ENCODE results near the gene SELENON. TPM values are rescaled to one million over a fixed set of nuclear protein-coding genes. Genes with fewer than 3 reads are reported as not detected.
A peak's percentile ranks its signal among the peaks of the same experiment; 100 is the strongest.

The SELENON gene
- total RNA-seq, 2 experiments from 2014 or later, result 15.0 to 15.6 TPM

DNA sequence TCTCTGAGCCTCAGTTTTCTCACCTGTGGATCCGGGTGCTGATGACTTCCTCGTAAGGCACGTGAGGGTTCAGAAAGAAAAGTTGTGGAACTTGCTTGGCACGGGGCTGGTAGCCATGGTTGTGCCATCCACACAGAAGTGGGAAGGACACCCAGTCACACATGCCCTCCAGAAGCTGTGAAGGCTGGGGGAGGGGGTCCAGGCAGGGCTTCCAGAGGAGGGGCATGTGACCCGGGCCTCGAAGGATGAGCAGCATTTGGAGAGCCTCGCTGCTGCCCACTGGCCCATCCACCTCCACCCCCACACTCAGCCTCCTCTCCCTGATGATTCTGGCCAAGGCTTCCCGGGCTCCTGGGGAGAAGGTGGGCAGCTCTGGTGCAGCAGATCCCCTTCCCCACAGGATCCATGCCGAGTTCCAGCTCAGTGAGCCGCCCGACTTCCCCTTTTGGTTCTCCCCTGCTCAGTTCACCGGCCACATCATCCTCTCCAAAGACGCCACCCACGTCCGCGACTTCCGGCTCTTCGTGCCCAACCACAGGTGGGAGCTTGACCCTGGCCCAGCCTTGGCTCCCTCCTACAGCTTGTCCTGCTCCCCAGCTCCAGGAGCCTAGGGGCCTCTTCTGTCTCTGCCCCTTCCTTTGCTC is 9.4 kb downstream of the SELENON start:
- Mint-ChIP-seq H3K27ac (no peak overlapping the region), H3K36me3 (peaks cover 5% of the 10 kb centered on the region), H3K4me3 (no peak overlapping the region), H3K27me3 (no peaks in the 10 kb centered on the region), H3K4me1 (peaks cover 6% of the 10 kb centered on the region), H3K9me3 (no peaks in the 10 kb centered on the region)
- no peak for DNase-seq

DNA sequence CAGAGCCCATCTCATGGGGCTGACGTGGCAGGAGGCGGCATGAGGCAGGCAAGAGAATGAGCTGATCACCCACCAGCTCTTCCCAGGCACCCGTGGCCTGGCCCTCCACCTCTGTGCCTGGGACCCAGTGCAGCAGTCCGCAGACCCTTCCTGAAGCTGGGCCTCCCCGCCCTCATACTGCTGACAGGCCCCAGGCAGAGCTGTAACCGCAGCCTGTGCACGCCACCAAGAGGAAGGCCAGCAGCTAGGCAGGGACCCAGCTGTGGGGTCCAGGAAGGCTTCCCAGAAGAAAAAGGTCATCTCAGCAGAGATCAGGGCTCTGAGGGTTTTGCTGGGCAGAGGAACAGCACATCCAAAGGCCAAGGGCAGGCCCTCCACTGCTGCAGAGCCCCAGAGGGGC is 9.9 kb downstream of the SELENON start:
- DNase-seq, result no peak
- H3K9me3 Mint-ChIP-seq, result no peaks in the 10 kb centered on the region
- no peak overlapping the region for H3K4me3 Mint-ChIP-seq
- peaks cover 2% of the 10 kb centered on the region for H3K4me1 Mint-ChIP-seq
- H3K36me3 Mint-ChIP-seq, result peaks cover 5% of the 10 kb centered on the region
- H3K27me3 Mint-ChIP-seq, result no peaks in the 10 kb centered on the region
- H3K27ac Mint-ChIP-seq, result no peak overlapping the region

DNA sequence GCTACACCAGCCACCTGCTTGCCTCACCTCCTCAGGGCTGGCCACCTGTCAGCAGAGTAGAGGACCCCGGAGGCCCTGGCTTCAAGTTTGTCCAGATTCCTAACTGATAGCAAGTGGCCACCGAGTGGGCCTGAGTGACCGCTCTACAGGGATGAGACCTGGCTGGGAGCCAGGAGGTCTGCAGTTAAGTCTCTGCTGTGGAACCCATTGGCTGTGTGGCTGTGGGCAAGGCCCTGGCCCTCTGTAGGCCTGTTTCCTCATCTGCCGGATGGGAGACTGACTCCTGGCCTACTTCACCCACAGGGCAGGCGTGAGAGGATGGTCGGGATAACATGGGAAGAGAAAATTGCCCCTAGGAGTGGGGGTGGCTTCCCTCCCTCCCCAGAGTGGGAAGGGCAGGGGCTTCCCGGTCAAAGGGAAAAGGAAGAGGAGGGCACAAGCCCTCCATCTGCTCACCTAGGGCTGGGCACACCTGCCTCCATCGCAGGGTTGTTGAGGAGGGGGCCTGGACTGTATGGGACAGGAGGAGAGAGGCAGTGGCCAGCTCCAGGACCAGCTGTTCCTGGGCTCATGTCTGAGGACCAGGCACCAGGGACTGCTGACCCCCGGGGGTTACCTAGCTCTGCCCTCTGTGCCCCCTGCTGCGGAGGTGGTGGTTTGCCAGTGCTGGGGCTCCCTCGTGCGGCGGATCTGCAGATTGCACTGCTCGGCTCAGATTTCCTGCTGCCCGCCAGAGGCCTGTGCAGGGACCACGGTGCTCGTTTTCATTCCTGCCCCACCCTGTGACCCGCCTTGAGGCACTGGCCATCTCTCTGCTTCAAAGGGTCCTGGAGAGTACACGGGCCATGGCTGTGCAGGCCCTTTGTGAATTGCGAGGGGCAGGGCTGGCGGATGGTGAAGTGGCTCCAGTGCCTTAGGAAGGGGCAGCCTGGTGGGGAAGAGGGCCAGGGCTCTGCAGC is 10.6 kb downstream of the SELENON start:
- Mint-ChIP-seq H3K4me1 (no peaks in the 10 kb centered on the region), H3K9me3 (no peaks in the 10 kb centered on the region), H3K36me3 (peaks cover 3% of the 10 kb centered on the region), H3K27ac (no peak overlapping the region), H3K27me3 (no peaks in the 10 kb centered on the region), H3K4me3 (no peak overlapping the region)
- DNase-seq, result peak; percentile 76

DNA sequence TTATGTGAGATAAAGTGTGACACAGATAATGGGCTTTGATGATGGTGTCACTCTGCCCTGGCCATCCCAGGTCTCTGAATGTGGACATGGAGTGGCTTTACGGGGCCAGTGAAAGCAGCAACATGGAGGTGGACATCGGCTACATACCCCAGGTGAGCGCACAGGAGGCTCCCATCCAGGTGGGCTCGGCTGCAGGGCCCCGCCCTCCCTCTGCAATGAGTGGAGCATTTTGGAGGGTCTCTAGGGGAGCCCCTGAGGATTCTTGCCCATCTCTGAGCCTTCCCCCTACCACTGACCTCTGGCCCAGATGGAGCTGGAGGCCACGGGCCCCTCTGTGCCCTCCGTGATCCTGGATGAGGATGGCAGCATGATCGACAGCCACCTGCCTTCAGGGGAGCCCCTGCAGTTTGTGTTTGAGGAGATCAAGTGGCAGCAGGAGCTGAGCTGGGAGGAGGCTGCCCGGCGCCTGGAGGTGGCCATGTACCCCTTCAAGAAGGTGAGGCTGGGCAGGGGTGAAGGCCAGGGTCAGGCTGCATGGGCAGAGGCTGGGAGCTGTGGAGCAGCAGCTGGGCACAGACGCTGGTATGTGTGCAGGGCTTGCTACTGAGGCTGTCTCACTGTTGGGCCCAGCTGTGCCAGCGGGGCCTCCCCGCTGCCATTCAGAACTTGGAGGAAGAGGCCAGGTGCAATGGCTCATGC is 11.5 kb downstream of the SELENON start:
- no peak overlapping the region for H3K4me3 Mint-ChIP-seq
- H3K36me3 Mint-ChIP-seq, result peaks cover 2% of the 10 kb centered on the region
- no peak for DNase-seq
- H3K9me3 Mint-ChIP-seq, result no peaks in the 10 kb centered on the region
- no peak overlapping the region for H3K27ac Mint-ChIP-seq
- no peaks in the 10 kb centered on the region for H3K27me3 Mint-ChIP-seq
- H3K4me1 Mint-ChIP-seq, result no peaks in the 10 kb centered on the region

DNA sequence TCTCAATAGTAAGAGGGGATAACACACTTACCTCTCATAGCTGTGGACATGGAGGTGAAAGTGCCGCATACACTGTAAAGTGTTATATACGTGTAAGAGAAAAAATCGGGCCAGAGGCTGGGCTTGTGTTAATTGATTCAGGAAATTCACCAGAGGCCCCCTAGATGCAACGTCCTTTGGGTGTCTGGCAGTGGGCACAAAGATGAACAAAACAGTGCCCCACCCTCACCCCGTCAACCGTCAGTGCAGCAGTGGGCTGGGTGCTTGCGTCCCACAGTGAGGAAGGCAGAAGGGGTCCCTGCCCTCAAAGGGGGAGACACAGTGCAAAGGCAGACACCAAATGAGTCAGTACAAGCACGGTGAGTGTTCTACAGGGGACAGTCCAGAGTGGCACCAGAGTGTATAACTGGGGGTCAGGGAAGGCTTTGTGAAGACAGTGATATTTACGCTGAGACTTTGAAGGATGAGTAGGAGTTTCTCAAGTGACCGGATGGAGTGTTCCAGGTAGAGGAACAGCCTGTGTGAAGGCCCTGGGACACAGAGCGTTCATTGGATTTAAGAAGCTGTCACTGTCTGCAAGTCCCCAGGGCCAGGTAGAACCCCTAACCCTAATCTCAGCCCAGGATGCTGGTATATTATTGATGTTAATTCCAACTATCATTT is 13.2 kb downstream of the SELENON start:
- DNase-seq, result no peak
- Mint-ChIP-seq H3K4me1 (peaks cover 2% of the 10 kb centered on the region), H3K9me3 (no peaks in the 10 kb centered on the region), H3K36me3 (peaks cover 2% of the 10 kb centered on the region), H3K27ac (no peak overlapping the region), H3K4me3 (no peak overlapping the region), H3K27me3 (no peaks in the 10 kb centered on the region)

DNA sequence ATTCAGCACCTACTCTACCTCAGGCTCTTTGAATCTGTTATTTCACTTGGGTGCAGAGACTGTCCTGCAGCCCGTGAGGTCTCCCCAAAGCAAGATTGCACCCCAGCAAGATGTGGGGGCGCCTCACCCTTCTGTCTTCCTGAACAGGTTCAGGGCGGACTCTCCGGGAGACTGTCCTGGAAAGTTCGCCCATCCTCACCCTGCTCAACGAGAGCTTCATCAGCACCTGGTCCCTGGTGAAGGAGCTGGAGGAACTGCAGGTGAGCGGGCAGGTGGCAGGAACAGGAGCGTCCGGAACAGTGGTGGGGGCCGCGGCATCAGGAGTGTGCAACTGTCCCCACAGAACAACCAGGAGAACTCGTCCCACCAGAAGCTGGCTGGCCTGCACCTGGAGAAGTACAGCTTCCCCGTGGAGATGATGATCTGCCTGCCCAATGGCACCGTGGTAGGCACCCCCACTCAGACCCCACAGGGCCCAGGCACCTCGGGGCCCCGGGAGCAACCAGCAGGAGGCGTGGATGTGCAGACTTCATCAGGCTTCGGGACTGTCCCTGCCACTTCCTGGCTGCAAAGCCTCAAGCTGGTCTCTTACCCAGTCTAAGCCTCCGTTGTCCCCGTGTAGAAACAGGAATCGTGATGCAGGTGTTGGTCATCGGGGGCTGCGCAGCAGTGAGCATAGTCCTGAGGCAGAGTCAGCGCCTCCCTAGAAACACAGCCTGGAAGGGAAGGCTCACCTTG is 13.9 kb downstream of the SELENON start:
- H3K4me3 Mint-ChIP-seq, result no peak overlapping the region
- peaks cover 8% of the 10 kb centered on the region for H3K4me1 Mint-ChIP-seq
- H3K27me3 Mint-ChIP-seq, result no peaks in the 10 kb centered on the region

DNA sequence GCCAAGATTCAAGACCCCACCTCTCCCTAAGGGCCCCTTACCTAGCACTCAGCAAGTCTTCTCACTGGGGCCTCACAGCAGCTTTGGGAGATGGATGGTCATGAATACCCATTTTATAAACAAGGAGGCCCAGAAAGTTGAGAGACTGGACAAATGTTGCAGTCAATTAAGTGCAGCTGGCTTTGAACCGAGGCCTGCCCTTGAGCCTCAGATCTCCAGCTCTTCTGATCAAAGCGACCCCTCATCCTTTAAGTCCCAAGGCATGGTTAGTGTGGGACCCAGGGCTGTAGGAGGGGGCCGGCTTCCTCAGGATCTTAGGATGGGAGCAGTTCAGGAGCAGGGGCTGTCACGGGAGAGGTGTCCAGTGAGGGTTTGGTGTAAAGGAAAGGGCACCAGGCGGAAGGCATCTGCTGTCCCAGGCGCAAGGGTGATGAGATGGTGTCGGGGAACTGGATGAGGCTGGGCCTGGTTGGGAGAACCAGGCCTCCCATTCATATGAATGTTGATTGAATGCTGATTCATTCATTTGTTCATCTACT is 14.6 kb downstream of the SELENON start:
- peaks cover 1% of the 10 kb centered on the region for H3K36me3 Mint-ChIP-seq

More for the DNA sequence above, 13.9 kb downstream of the SELENON start:
- no peak for DNase-seq
- Mint-ChIP-seq H3K9me3 (no peaks in the 10 kb centered on the region), H3K36me3 (peaks cover 2% of the 10 kb centered on the region), H3K27ac (no peak overlapping the region)

DNA sequence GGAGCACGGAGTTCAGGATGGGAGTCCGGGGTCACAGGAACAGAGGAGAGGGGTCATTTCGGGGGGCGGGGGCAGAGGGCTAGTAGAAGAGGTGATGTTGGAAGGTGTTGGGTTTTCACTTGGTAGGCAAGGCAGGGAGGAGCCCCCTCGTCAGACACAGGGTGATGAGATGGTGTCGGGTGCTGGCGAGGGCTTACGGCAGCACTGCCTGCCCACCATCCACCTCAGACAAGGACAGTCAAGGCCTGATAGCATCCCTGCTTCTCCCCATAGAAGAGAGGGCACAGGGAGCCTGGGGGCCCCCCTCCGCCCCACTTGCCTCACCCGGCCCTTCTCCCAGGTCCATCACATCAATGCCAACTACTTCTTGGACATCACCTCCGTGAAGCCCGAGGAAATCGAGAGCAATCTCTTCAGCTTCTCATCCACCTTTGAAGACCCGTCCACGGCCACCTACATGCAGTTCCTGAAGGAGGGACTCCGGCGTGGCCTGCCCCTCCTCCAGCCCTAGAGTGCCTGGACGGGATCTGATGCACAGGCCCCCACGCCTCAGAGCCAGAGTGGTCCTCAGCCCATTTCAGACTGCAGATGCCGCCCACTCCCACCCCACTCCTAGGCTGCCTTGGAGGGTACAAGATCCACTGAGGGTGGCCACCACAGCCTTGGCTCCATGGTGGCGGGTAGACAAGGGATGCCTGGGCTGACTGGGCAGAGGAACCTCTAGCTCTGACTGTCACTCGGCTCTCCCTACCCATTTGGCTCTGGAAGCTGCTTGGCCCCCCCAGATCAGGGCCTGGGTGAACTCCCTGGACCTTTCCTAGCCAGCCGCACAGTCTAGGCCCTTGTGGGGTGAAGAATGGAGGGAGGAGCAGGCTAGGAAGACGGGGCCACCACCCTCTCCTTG is 15.5 kb downstream of the SELENON start:
- Mint-ChIP-seq H3K36me3 (no peaks in the 10 kb centered on the region), H3K9me3 (no peaks in the 10 kb centered on the region), H3K27me3 (no peaks in the 10 kb centered on the region), H3K4me1 (peaks cover 11% of the 10 kb centered on the region), H3K4me3 (no peak overlapping the region), H3K27ac (no peak overlapping the region)
- DNase-seq, result no peak

More for the DNA sequence above, 14.6 kb downstream of the SELENON start:
- H3K4me1 Mint-ChIP-seq, result peaks cover 11% of the 10 kb centered on the region
- no peak for DNase-seq
- H3K9me3 Mint-ChIP-seq, result no peaks in the 10 kb centered on the region
- no peak overlapping the region for H3K27ac Mint-ChIP-seq
- no peaks in the 10 kb centered on the region for H3K27me3 Mint-ChIP-seq
- H3K4me3 Mint-ChIP-seq, result no peak overlapping the region

DNA sequence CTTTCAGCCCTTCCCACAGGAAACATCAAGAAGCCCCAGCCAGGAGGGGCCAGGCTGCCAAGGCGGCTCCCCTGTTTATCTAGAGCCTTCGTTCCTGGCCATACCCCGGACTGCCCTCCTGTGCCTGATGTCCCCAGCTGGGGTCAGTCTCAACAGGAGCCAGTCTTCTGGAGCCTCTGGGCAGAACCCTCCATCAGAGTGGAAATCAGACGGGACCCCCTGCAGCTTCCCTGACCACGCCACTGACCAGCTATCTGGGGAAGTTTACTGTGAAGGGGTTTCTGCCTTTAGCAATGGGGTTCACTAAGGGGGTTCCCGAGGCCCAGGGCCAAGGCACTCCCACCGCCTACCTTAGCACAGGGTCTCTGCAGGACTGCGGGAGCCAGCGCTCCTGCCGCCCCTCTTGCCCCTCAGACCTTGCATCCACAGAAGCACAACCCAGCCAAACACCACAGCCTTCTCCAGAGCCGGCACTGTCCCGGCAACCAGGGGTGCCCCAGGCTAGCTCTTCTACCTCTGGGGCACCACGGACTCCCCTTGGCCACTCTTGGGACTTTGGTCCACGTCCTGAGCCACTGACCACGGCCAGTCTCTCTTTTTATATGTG is 16.2 kb downstream of the SELENON start:
- Mint-ChIP-seq H3K4me3 (no peak overlapping the region), H3K36me3 (peaks cover 5% of the 10 kb centered on the region), H3K27ac (no peak overlapping the region)

DNA sequence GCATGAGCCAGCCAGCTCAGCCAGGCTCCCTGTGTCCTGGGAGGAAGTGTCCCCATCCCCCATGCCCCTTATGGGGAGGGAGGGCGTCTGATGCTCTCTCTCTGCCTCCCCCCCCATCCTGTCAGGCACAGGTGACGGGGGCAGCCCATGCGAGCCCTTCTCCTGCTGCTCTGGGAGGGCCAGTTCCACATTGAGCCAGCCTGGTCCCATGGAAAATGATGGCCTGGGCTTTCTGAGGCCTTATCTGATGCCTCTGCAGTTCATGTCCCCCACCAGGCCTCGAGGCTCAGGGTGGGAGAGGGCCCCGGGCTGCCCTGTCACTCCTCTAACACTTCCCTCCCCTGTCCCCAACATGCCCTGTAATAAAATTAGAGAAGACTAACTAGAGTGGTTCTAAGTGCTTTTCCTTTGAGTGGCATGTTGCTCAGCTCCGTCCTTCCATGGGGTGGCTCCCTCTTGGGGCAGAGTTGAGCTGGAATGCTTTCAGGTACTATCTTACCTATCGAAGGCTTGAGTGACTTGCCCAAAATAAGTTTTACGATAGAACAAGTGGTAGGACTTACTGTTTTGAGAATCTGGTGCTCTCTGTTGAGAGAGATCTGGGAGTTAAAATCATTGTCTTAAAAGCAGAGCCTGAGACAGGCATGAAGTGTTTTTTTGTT is 18.0 kb downstream of the SELENON start:
- Mint-ChIP-seq H3K27ac (peak overlapping the region; percentile 73), H3K4me1 (peaks cover 22% of the 10 kb centered on the region), H3K36me3 (peaks cover 9% of the 10 kb centered on the region), H3K9me3 (no peaks in the 10 kb centered on the region), H3K27me3 (no peaks in the 10 kb centered on the region), H3K4me3 (peak overlapping the region; percentile 86)
- no peak for DNase-seq

More for the DNA sequence above, 16.2 kb downstream of the SELENON start:
- Mint-ChIP-seq H3K4me1 (peaks cover 16% of the 10 kb centered on the region), H3K27me3 (no peaks in the 10 kb centered on the region), H3K9me3 (no peaks in the 10 kb centered on the region)
- DNase-seq, result no peak

DNA sequence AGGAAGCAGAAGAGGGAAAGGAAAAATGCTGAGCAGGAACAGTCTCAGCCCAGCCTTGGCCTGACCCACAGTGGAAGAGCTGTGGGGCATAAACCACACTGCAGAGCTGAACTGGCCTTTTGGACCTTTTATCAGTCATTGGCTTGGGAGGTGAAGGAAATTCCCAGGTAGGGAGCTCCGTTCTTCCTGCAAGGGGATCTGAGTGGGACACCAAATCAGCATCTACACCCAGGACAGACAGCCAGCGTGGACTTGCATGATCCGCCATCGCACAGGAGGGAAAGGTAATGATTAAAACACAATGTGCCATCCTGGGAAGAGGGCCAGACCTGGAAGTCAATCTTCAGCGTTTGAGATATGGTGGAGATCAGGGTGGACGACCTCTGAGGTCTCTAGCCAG is 18.6 kb downstream of the SELENON start:
- peak overlapping the region; percentile 73 for H3K27ac Mint-ChIP-seq
- H3K36me3 Mint-ChIP-seq, result peaks cover 9% of the 10 kb centered on the region
- DNase-seq, result no peak
- H3K4me3 Mint-ChIP-seq, result peak overlapping the region; percentile 86
- peaks cover 22% of the 10 kb centered on the region for H3K4me1 Mint-ChIP-seq
- no peaks in the 10 kb centered on the region for H3K27me3 Mint-ChIP-seq
- no peaks in the 10 kb centered on the region for H3K9me3 Mint-ChIP-seq

DNA sequence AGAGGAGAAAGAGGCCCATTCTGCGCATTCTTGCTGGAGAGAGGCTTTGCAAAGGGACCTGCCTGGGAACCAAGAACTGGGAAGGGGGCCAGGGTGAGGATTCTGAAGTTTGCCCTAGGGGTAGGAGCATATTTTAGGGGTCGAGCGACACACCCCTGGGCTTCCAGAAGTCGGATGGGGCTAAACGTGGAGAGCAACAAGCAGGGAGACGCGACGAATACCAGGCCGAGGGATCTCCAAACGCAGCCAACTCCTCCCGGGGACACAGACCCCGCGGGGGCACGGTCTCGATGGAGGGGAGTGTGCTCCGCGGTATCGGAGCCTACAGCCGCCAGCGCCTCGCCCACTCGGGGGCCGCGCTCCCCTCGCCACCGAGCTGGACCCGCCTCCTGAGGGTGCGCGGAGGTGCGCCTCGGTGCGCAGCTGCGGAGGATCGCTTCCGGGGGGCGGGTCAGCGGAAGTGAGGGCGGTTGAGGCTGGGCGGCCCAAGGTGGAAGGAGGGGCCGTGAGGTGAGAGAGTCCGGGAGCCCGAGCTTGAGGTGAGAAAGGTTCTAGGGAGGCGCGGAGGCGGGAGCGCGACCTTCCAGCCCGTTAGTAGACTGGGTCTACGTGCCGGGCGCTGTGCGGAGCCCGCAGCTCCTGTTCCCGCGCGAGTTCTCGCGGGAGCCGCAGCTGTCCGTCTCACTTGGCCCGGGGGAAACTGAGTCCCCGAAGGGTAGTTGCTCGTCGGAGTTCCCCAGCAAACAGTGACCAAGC is 19.7 kb downstream of the SELENON start, which contains the start of gene MTFR1L:
Gene MTFR1L (plus strand): TSS at position 464 of the 756 bp plus-strand sequence. CDS start 3,151 bp downstream, outside the sequence.
- peak; percentile 96 for DNase-seq
- H3K4me1 Mint-ChIP-seq, result peaks cover 22% of the 10 kb centered on the region
- H3K4me3 Mint-ChIP-seq, result peak within 1 kb of the TSS; percentile 87
- H3K27me3 Mint-ChIP-seq, result no peaks in the 10 kb centered on the region
- H3K9me3 Mint-ChIP-seq, result no peaks in the 10 kb centered on the region
- peak within 1 kb of the TSS; percentile 88 for H3K27ac Mint-ChIP-seq
- H3K36me3 Mint-ChIP-seq, result peaks cover 9% of the 10 kb centered on the region
